COLO829 (cell line): ENCODE results near the gene ASB10.

Experiments used
- DNase-seq: peaks from one replicate; pipeline ENCODE4 v3.0.0; 2012; ENCODE audit warnings: low spot score

ASB10 gene

DNA sequence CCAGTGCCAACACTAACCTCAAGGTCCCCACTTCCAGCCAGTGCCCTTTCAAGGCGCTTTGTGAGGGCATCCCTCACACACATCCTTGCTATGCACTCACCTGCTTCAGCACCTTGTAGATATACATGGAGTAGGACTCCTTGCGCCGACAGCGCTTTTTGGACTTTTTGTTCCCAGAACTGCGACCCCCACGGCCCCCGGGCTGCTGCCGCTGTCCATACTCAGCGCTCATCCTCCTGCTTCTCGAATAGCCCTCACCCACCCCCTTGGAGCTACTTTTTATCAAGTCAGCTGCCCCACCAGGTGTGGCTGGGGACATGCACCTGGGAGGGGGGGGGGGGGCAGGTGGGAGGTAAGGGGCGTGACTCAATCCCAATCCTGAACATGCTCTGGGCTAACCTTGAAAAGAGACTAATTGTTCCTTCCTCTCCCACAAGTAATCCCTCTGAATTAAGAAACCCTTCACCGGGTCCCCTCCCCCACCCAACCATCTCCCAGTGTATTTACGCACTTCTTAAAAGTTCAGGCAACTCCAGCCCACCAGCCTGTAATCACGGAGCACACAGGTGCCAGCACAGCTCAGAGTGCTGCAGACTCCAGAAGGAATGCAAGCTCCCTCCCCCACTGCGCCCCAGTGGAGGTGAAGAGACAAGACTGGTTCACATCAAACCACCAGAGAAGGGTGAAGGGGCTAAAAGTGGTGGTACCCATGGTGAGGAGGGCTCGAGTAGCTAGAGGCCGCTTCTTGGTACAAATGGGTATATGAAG, 23.2 kb upstream of the ASB10 start, which contains the start of gene H2BK1:
H2BK1 (minus strand) TSS at position 402 of the 768 bp plus-strand sequence; CDS start at position 232, 170 bp downstream.
- no peak for DNase-seq

GRCh38 chr7:151209588-151209987, 22.5 kb upstream of the ASB10 start:
- DNase-seq = no peak

DNA sequence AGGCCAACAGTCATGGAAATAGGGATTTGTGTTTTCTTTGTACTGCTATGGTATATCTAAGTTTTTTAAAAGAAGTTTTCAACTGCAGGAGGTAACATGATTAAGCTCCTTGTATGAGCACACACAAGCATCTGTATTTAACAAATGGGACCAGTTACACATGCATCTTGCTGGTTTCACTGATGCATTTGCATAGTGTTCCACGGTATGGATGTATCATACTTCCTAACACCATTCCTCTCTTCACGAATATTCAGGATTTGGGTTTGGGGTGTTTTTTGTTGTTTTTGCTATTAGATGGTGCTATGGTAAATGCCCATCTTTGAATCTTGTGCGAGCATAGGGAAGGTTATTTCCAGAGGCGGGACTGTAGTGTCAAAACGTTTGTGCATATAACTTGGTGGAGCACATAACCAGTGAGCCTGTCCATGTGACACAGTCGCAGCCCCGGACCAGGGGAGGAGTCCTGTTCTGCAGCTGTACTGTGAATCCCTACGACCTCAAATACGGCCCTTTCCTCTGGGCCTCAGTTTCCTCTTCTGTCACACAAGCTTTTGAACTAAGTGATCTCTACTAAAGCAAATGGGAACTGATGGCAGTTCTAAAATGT, 21.3 kb upstream of the ASB10 start:
- DNase-seq = no peak

- no peak for DNase-seq
Observed at GRCh38 chr7:151207804-151208203, 20.8 kb upstream of the ASB10 start.

DNA sequence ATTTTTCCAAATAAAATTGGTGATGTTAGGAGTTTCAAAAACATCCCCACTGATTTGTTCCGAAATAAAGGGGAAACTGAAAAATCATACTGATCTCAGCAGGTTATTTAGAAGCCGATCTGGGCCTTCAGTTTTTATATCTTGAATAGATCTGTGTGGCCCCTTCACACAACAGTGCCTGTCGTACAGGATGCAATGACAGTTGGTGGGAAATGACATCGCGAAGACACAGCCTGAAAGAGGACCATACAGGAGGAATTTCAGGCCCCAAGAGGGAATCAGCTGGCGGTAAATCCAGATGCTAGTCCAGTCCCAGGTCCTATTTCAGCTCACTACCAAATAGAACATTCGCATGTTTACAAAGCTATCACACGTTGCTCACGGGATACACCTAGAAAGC, 20.3 kb upstream of the ASB10 start:
- DNase-seq = no peak

- no peak for DNase-seq
Observed at GRCh38 chr7:151206914-151207313, 19.9 kb upstream of the ASB10 start.

GRCh38 chr7:151205730-151206129, 18.7 kb upstream of the ASB10 start:
- DNase-seq = no peak

- DNase-seq = no peak
Observed at GRCh38 chr7:151204383-151205032, 17.5 kb upstream of the ASB10 start.

DNA sequence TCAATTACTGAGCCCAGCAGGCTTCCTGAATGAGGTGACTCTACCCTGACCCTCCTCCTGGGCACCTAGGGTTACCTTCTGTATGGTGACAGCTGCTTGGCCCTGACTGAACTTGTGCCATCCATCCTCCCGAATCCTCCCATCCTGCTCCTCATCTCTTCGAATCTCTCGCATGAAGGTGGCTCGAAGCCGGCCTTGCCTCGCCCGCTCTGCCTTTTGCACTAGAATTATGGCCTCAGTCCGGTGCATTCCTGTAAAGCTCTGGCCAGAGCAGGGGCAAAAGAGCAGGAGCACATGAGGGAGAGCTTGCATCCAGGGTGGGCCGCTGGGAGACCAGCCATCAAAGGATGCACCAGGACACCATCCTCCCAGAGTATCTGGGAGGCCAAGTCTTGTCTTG, 15.8 kb upstream of the ASB10 start:
- no peak for DNase-seq

- no peak for DNase-seq
Observed at GRCh38 chr7:151201751-151202150, 14.7 kb upstream of the ASB10 start.

GRCh38 chr7:151201344-151201743, 14.3 kb upstream of the ASB10 start:
- no peak for DNase-seq

GRCh38 chr7:151198945-151199848, 12.1 kb upstream of the ASB10 start:
- no peak for DNase-seq

DNA sequence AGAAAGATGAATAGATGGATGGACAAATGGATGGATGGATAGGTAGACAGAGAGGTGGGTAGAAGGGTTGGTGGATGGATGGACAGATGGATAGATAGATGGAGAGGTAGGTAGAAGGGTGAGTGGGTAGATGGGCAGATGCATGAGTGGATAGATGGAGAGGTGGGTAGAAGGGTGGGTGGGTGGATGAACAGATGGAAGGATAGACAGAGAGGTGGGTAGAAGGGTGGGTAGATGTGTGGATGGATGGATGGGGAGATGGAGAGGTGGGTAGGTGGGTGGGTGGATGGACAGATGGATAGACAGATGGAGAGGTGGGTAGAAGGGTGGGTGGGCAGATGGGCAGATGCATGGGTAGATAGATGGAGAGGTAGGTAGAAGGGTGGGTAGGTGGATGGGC, 10.9 kb upstream of the ASB10 start:
- DNase-seq = no peak

DNA sequence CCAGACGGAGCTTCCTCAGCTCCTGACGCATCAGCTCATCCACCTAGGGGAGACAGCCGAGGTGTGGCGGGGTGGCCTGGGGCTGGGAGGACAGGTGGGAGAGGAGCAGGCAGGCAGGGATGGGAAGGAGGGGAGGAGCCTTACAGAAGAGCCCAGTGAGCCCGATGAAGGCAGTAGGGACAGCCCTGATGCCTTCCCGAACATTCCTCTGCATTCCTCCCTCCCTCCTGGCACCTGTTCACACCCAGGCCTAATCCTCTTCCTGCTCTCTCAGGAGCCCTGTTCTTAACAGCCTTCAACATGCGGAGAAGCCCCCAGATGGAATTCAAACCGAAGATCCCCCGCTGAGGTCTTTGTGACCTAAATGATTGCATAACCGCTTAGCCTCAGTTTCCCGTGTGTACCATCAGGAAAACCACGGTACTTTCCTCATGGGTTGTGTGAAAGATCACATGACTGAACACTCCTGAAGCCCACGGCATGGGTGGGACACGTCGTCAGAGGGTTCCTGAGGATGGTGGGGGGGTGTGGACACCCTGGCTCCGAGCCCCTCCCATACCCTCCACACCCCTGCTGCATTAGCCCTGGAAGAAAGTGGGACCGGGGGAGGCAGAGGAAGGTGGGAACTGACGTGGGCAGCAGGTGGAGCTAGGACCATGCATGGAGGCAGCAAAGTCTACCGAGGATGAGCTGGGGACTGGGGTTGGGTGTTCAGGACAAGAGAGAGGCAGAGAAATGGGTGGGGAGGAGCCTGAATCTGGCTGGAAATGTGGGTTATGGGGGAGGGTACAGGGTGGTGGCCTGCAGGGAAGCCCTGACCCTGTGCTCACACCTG, 8.8 kb upstream of the ASB10 start:
- no peak for DNase-seq

- no peak for DNase-seq
Observed at GRCh38 chr7:151194188-151194587, 7.1 kb upstream of the ASB10 start.

DNA sequence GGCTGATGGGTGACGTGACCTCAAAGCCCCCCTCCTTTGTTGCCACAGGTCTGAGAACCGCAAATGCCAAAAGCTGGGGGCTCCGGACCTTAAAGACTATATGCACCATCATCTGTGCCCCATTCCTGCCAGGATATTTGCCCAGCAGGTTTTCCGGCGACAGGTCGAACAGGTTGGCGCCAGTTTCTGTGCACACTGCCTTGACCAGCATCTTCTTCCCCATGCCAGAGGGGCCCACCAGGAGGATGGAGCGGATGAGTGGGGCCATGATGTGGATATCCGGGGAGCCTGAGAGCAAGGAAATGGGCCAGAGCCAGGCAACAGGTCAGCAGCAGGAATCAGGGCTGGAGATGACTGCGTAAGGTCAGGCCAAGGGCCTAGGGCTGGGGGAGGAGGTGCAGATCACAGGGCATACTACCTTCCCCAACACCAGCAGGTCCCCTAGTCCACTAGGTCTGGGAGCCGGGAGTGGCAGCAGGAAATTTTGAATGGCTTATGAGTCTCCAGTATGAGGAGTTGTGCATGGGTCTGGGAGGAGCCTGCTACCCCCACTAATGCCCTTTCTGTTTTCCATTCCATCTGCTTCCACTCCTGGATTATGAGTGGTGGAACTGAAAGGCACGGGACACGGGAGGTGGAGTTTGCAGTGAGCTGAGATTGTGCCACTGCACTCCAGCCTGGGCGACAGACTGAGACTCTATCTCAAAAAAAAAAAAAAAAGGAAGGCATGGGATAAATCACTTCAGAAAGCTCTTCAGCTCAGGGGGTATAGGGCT, 6.3 kb upstream of the ASB10 start:
- no peak for DNase-seq

GRCh38 chr7:151192002-151192539, 5.0 kb upstream of the ASB10 start:
- no peak for DNase-seq

DNA sequence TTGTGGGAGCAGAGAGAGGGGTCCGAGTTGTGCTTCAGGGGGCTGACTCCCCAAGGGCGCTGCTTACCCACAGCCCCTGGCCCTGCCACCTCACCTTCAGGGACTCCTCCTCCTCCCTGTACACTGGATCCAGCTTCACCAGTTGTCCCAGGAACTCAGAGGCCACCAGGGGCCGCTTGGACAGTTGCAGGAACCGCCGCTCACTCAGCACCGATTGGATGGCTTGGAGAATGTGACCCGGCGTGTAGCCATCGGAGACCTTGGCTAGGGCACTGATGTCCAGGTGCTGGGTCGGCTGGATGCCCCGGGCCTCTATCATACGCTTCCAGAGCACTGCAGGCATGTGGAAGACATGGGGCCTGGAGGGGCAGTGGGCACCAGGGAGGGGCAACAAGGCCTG, 4.5 kb upstream of the ASB10 start:
- DNase-seq = no peak

- DNase-seq = no peak
Observed at GRCh38 chr7:151189038-151189437, 2.0 kb upstream of the ASB10 start.

DNA sequence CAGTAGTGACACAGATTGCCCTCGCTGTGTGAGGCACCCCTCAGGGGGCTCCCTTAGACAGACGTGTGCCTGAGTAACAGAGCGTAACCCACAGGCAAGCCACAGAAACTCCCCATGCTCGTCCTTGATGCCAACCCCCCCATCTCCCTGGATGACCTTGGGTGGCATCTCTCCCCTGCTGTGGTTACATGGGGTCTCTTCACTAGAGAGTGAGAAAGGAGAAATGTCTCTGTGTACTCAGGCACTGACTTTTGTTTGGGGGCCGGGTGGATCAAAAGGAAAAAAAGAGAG, 1.1 kb upstream of the ASB10 start:
- DNase-seq = no peak
